HEK293 (cell line): ENCODE results near the gene TAMALIN.

Experiments
- OVOL3 ChIP-seq: fragments of 450-650 bp; formaldehyde crosslinking; IDR thresholded peaks from 2 replicates; pipeline ENCODE4 v1.5.1; 2016; ENCODE audit warnings: missing biosample characterization, missing genetic modification characterization
- RBAK ChIP-seq: fragments of 450-650 bp; formaldehyde crosslinking; IDR thresholded peaks from 2 replicates; pipeline ENCODE4 v1.5.1; 2016; ENCODE audit warnings: missing biosample characterization, missing genetic modification characterization
- WT1 ChIP-seq: fragments of 450-650 bp; formaldehyde crosslinking; IDR thresholded peaks from 2 replicates; pipeline ENCODE4 v1.5.1; 2016; ENCODE audit warnings: missing biosample characterization, missing genetic modification characterization
- ZBTB11 ChIP-seq: fragments of 450-650 bp; formaldehyde crosslinking; conservative IDR thresholded peaks from 2 replicates; pipeline ENCODE4 v1.5.1; 2016; ENCODE audit warnings: low read depth, missing biosample characterization, missing genetic modification characterization
- ZBTB26 ChIP-seq: fragments of 450-650 bp; formaldehyde crosslinking; optimal IDR thresholded peaks from 2 replicates; pipeline ENCODE3; 2016; ENCODE audit warnings: missing biosample characterization, mild to moderate bottlenecking, missing genetic modification characterization
- ZNF10 ChIP-seq: fragments of 450-650 bp; formaldehyde crosslinking; IDR thresholded peaks from 2 replicates; pipeline ENCODE4 v1.5.1; 2017; ENCODE audit warnings: missing biosample characterization, missing genetic modification characterization
- ZNF112 ChIP-seq: fragments of 450-650 bp; formaldehyde crosslinking; IDR thresholded peaks from 2 replicates; pipeline ENCODE4 v1.5.0; 2017; ENCODE audit warnings: missing biosample characterization, missing genetic modification characterization
- ZNF121 ChIP-seq: fragments of 450-650 bp; formaldehyde crosslinking; IDR thresholded peaks from 2 replicates; pipeline ENCODE4 v1.5.1; 2016; ENCODE audit warnings: missing biosample characterization, missing genetic modification characterization
- ZNF146 ChIP-seq: fragments of 450-650 bp; formaldehyde crosslinking; IDR thresholded peaks from 2 replicates; pipeline ENCODE4 v1.5.1; 2016; ENCODE audit warnings: missing biosample characterization, missing genetic modification characterization
- ZNF211 ChIP-seq: fragments of 450-650 bp; formaldehyde crosslinking; IDR thresholded peaks from 2 replicates; pipeline ENCODE4 v1.5.1; 2016; ENCODE audit warnings: low read depth, missing biosample characterization, missing genetic modification characterization
- ZNF223 ChIP-seq: fragments of 450-650 bp; formaldehyde crosslinking; IDR thresholded peaks from 2 replicates; pipeline ENCODE4 v1.5.1; 2016; ENCODE audit warnings: missing biosample characterization, missing genetic modification characterization
- ZNF239 ChIP-seq: fragments of 450-650 bp; formaldehyde crosslinking; IDR thresholded peaks from 2 replicates; pipeline ENCODE4 v1.5.1; 2016; ENCODE audit warnings: missing biosample characterization, missing genetic modification characterization
- ZNF280C ChIP-seq: fragments of 450-650 bp; formaldehyde crosslinking; IDR thresholded peaks from 2 replicates; pipeline ENCODE4 v1.5.1; 2016; ENCODE audit warnings: missing biosample characterization, missing genetic modification characterization
- ZNF280D ChIP-seq: fragments of 450-650 bp; formaldehyde crosslinking; IDR thresholded peaks from 2 replicates; pipeline ENCODE4 v1.5.1; 2016; ENCODE audit warnings: missing biosample characterization, missing genetic modification characterization
- ZNF324 ChIP-seq: fragments of 450-650 bp; formaldehyde crosslinking; IDR thresholded peaks from 2 replicates; pipeline ENCODE4 v1.5.1; 2016; ENCODE audit warnings: missing biosample characterization, missing genetic modification characterization
- ZNF350 ChIP-seq: fragments of 450-650 bp; formaldehyde crosslinking; IDR thresholded peaks from 2 replicates; pipeline ENCODE4 v1.5.0; 2017; ENCODE audit warnings: missing biosample characterization, mild to moderate bottlenecking, missing genetic modification characterization
- ZNF362 ChIP-seq: fragments of 450-650 bp; formaldehyde crosslinking; IDR thresholded peaks from 2 replicates; pipeline ENCODE4 v1.5.1; 2016; ENCODE audit warnings: missing biosample characterization, missing genetic modification characterization
- ZNF394 ChIP-seq: fragments of 450-650 bp; formaldehyde crosslinking; IDR thresholded peaks from 2 replicates; pipeline ENCODE4 v1.5.1; 2016; ENCODE audit warnings: missing biosample characterization, missing genetic modification characterization, mild to moderate bottlenecking, moderate library complexity, borderline replicate concordance
- ZNF398 ChIP-seq: fragments of 450-650 bp; formaldehyde crosslinking; IDR thresholded peaks from 2 replicates; pipeline ENCODE4 v1.5.1; 2017; ENCODE audit warnings: missing biosample characterization, missing genetic modification characterization
- ZNF433 ChIP-seq: fragments of 450-650 bp; formaldehyde crosslinking; IDR thresholded peaks from 2 replicates; pipeline ENCODE4 v1.5.1; 2016; ENCODE audit warnings: missing biosample characterization, missing genetic modification characterization, low read depth
- ZNF473 ChIP-seq: fragments of 450-650 bp; formaldehyde crosslinking; IDR thresholded peaks from 2 replicates; pipeline ENCODE4 v1.5.1; 2017; ENCODE audit warnings: missing biosample characterization, missing genetic modification characterization
- ZNF777 ChIP-seq: fragments of 450-650 bp; formaldehyde crosslinking; IDR thresholded peaks from 2 replicates; pipeline ENCODE4 v1.5.1; 2017; ENCODE audit warnings: missing biosample characterization, missing genetic modification characterization, borderline replicate concordance
- ZSCAN16 ChIP-seq: fragments of 450-650 bp; formaldehyde crosslinking; IDR thresholded peaks from 2 replicates; pipeline ENCODE4 v1.5.1; 2016; ENCODE audit warnings: missing biosample characterization, missing genetic modification characterization
- ZSCAN30 ChIP-seq: fragments of 450-650 bp; IDR thresholded peaks from 2 replicates; pipeline ENCODE4 v1.5.1; 2018; ENCODE audit warnings: missing biosample characterization, mild to moderate bottlenecking, missing genetic modification characterization, moderate library complexity
- ZSCAN4 ChIP-seq: fragments of 450-650 bp; formaldehyde crosslinking; IDR thresholded peaks from 2 replicates; pipeline ENCODE4 v1.5.1; 2017; ENCODE audit warnings: missing biosample characterization, missing genetic modification characterization

TAMALIN gene

GRCh38 chr12:52023182-52023975, 16.6 kb downstream of the TAMALIN start (continued):
- no peak for TF ChIP-seq ZNF362
- no peak for TF ChIP-seq ZNF350
- 0 out of 2 replicates have a peak, but pooled peaks have one; percentile 24 for TF ChIP-seq WT1 (tag by site-specific recombination)
- peak; percentile 41 for TF ChIP-seq ZBTB26 (tag by site-specific recombination)
- no peak for TF ChIP-seq ZNF239 (tag by site-specific recombination)
- peak; percentile 65; the same call in 1 of the 2 replicates for TF ChIP-seq ZSCAN30 (tag by site-specific recombination)
- TF ChIP-seq ZNF394 (tag by site-specific recombination): peak; percentile 72; the same call in 1 of the 2 replicates
- no peak for TF ChIP-seq ZSCAN16 (tag by site-specific recombination)
- no peak for TF ChIP-seq OVOL3 (tag by site-specific recombination)
- no peak for TF ChIP-seq ZNF280C (tag by site-specific recombination)
- TF ChIP-seq ZNF324 (tag by site-specific recombination): no peak
- TF ChIP-seq ZNF398 (tag by site-specific recombination): peak; percentile 57
- no peak for TF ChIP-seq ZNF473
- TF ChIP-seq ZNF121 (tag by site-specific recombination): no peak
- peak; percentile 89 for TF ChIP-seq ZNF10 (tag by site-specific recombination)
- no peak for TF ChIP-seq ZNF777 (tag by site-specific recombination)
- TF ChIP-seq ZNF146: no peak
- TF ChIP-seq ZNF433 (tag by site-specific recombination): no peak
- no peak for TF ChIP-seq ZNF223
- no peak for TF ChIP-seq ZNF280D
- no peak for TF ChIP-seq ZNF112 (tag by site-specific recombination)
- TF ChIP-seq ZBTB11 (tag by site-specific recombination): no peak
- no peak for TF ChIP-seq ZNF211 (tag by site-specific recombination)
- TF ChIP-seq ZSCAN4 (tag by site-specific recombination): 0 out of 2 replicates have a peak, but pooled peaks have one; percentile 19
- 0 out of 2 replicates have a peak, but pooled peaks have one; percentile 32 for TF ChIP-seq RBAK (tag by site-specific recombination)
